ENCODE data around the gene PPP2R5C.
A peak's percentile ranks its signal among the peaks of the same experiment; 100 is the strongest.
"Not testable (repeated sequence)": the region's sequence is repeated elsewhere in the genome, so short reads cannot be mapped to it uniquely, and the experiment has no call there.

The PPP2R5C gene

GRCh38 chr14:101761032-101761880 lies at the start of gene PPP2R5C:
TSS of gene PPP2R5C (plus strand) at chr14:101761709. CDS start at chr14:101761894, 185 bp downstream.
- DNase-seq: peak; percentile 90

- not testable (repeated sequence) for DNase-seq
Measured at GRCh38 chr14:101711857-101712233, 49.7 kb upstream of the PPP2R5C start.

- not testable (repeated sequence) for DNase-seq
Measured at GRCh38 chr14:101712341-101712740, 49.2 kb upstream of the PPP2R5C start.

GRCh38 chr14:101713091-101713490 lies 48.4 kb upstream of the PPP2R5C start:
- DNase-seq: not testable (repeated sequence)

- DNase-seq: no peak
Measured at GRCh38 chr14:101713621-101714349, 47.7 kb upstream of the PPP2R5C start.

- DNase-seq: no peak
Measured at GRCh38 chr14:101714394-101714793, 47.1 kb upstream of the PPP2R5C start.

- no peak for DNase-seq
Measured at GRCh38 chr14:101715210-101716076, 46.1 kb upstream of the PPP2R5C start.

GRCh38 chr14:101716077-101716950 lies 45.2 kb upstream of the PPP2R5C start:
- DNase-seq: no peak

GRCh38 chr14:101716956-101717662 lies 44.4 kb upstream of the PPP2R5C start:
- DNase-seq: no peak

GRCh38 chr14:101717663-101718490 lies 43.6 kb upstream of the PPP2R5C start:
- DNase-seq: no peak

- DNase-seq: no peak
Measured at GRCh38 chr14:101719045-101719645, 42.4 kb upstream of the PPP2R5C start.

- DNase-seq: no peak
Measured at GRCh38 chr14:101719708-101720107, 41.8 kb upstream of the PPP2R5C start.

GRCh38 chr14:101721111-101721510 lies 40.4 kb upstream of the PPP2R5C start:
- peak; percentile 16 for DNase-seq

GRCh38 chr14:101721951-101722661 lies 39.4 kb upstream of the PPP2R5C start:
- DNase-seq: peak; percentile 90

- no peak for DNase-seq
Measured at GRCh38 chr14:101723061-101723595, 38.4 kb upstream of the PPP2R5C start.

GRCh38 chr14:101725652-101726051 lies 35.9 kb upstream of the PPP2R5C start:
- DNase-seq: not testable (repeated sequence)

GRCh38 chr14:101726295-101726953 lies 35.1 kb upstream of the PPP2R5C start:
- DNase-seq: no peak

GRCh38 chr14:101726954-101727302 lies 34.6 kb upstream of the PPP2R5C start:
- no peak for DNase-seq
